ENCODE measurements around the gene FGR.

FGR gene

DNA sequence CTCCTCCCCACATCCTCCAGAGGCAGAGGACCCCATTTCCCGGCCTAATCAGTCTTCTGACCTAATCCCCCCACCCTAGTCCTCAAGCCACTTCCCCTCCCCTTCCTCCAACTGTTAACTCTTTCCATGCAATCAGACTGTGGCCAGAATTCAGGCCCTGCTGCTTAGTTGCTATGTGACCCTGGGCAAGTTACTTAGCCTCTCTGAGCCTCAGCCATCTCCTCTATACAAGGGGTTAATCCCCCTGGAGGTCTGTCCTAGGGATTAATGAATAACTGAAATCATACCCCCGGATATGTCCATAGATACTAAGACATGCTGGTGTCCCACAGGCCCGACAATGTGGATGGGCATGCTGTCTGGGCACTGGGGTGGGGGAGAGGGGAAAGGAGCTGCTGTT lies 49.3 kb downstream of the FGR start:
- DNase-seq, result no peak

- DNase-seq, result no peak
These were observed 50.5 kb downstream of the FGR start for GRCh38 chr1:27584453-27584852.

GRCh38 chr1:27583479-27583878 lies 51.5 kb downstream of the FGR start:
- no peak for DNase-seq

GRCh38 chr1:27581823-27582243 lies 53.2 kb downstream of the FGR start:
- no peak for DNase-seq

- no peak for DNase-seq
These were observed 57.3 kb downstream of the FGR start for GRCh38 chr1:27577504-27578188.

- no peak for DNase-seq
These were observed 58.2 kb downstream of the FGR start for GRCh38 chr1:27576806-27577227.

DNA sequence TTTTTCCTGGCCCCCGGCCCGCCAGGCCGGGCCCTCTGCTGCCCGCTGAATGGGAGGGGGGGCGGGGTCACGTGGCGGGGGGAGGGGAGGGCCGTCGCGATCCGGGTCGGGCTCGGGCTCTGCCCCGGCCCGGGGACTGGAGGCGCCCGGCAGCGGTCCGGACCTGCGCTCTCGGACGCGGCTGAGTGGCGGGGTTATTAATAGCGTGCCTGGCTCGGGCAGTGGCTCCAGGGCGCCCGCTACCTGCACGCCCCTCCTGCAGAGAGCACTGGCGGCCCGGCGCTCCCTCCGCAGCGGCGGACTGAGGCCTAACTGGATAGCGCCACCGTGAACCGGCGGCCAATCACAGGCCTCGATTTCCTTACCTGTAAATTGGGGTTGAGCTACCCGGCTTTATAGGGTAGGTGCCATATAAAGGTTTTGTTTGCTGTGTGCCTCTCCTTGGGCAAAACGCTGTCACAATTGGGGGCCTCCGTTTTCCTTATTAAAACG lies 59.1 kb downstream of the FGR start:
- DNase-seq, result no peak

DNA sequence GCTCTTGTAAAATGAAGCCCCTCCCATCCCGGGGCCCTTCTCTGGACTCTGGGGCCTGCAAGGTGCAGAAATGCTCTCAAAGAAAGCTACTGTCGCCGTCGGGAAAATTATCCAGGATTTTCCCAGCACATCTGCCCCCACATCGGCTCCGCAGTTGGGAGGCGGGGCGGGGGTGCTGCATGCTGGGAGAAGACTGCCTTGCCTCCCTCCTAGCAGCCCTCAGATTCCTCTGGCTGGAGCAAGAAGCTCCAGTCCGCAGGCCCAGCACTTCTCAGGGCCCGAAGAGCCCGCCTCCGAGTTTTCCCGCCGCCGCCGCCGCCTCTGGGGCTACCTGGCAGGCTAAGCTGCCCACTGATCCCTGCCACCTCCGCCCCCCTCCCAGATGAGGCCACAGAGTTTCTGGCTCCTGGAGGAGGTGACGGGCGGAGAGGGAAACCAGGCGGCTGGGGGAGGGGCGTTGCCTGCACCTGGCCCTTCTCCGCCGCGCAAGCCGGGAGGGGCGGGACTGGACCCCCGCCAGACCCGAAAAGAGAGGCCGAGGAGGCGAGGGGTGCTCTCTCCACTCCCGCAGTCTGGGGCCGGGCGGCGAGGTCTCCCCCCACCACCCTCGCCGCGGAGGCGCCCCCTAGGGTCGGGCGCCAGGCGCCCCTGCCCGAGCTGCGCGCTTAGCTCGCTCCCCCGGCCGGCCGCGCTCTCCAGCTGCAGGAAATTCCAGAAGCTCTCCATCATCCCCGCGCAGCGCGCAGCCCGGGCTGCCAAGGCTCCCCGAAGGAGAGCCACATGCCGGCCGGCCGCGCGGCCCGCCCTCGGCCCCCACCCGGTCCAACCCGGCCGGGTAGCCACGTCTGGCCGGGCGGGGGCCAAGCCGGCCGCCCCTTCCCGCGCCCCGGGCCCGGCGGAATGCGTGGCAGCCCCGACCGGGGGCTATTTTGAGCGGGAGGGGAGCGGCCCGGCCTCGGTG lies 59.8 kb downstream of the FGR start:
- DNase-seq, result peak; percentile 87

GRCh38 chr1:27574001-27574781 lies 60.8 kb downstream of the FGR start:
- DNase-seq, result no peak

DNA sequence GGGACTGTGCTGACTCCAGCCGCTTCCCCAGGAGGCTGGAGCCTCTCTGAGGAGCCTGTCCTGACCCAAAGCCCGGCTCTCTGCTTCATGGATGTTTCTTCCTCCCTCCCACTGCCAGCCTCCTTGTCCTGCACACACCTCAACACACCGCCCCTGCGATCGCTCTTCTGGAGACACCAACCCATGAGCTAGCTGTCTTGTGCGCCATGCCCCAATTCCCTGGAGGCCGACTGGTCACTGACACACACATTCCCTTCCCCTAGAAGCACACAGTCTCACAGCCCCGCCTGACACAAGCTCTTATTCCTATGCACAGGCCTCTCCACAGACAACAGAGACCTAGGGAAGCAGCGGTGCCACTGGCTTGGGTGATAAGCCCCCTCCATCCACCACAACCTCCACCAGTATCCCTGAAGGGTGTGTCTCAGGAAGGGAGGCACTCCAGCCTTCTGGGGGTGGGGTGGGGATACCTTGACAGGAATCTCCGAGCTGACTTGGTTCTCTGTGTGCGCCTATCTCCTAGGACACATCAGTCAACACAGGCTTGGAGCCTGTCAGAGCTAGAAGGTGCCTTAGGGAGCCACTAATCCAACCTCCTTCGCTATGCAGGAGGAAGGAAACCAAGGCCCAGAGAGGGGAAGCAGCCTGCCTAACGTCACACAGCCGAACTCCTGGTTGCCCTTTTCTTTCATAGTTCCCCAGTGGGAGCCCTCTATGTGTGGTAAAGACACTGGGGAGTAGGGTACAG lies 62.1 kb downstream of the FGR start:
- peak; percentile 43 for DNase-seq

- no peak for DNase-seq
These were observed 62.8 kb downstream of the FGR start for GRCh38 chr1:27572019-27572678.

- no peak for DNase-seq
These were observed 63.5 kb downstream of the FGR start for GRCh38 chr1:27571439-27572018.

DNA sequence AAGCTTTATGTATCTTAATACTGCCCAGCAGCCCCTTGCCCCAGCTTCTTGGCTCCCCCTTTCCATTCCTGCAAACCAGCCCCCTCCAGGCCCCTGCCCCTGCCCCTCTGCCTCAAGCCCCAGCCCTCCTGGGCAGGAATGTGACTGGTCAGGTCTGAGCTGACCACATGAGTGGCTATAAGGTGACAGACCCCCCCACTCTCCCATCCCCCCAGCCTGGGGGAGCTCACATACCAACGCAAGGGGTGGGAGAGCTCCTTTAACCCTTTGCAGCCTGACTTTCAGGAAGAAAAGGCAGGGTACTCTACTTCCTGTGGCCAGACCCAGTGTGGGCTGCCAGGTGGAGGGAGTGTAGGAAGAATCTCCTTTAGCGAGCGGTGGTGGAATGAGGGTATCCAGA lies 64.2 kb downstream of the FGR start:
- no peak for DNase-seq

DNA sequence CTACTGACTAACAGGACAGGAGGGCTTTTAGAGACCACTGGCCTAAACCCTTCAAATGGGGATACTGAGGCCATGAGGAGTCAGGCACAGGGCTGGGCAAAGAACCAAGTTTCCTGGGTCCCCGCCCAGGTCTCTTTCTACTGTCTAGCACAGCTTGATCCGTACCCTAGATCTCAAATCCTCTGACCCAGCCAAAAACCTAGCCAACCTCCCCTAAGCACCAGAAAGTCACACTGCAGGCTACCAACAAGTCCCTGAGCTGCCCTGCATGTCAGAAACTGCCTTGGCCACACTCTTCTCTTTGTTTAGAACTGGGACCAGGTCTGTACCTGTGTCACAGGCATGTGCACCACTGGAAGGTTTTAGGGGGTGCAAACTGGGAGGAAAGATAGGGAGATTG lies 64.6 kb downstream of the FGR start:
- no peak for DNase-seq

- no peak for DNase-seq
These were observed 65.3 kb downstream of the FGR start for GRCh38 chr1:27569506-27570291.

GRCh38 chr1:27569088-27569460 lies 65.9 kb downstream of the FGR start:
- DNase-seq, result no peak

DNA sequence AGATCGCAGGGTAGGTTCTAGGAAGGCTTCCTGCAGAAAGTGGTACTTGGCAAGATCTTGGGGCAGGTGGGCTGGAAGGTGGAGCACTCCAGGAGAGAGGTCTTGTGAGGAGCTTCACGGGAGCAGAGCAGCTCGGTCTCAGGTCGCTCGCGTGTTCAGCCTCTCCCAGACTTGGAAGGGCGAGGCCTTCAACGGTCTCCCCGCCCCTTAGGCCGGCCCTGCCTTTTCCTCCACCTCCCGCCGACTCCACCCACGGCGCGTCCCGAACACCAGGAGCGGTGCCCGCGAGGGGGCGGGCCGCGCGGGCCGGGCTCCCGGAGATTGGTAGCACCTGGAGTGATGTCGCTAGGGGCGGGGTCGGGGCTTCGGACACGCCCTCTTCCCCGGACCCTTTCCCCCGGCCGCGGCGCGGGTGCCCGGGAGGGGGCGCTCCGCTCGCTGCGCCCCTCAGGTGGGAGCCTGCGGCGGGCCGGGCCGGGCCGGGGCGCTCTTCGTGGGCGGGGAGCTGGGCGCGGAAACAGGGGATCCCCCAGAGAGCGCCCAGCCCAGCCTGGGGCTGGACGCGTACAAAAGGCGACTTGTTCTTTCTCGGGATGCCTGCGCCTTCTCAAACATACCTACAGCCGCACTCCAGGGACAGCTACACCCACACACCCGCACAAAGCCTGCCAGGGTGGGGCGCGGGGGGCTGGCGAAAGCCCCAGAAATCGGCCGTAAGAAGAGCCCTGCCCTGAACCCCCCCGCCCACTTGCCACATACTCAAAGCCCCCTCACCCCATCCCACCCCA lies 66.5 kb downstream of the FGR start:
- peak; percentile 88 for DNase-seq

GRCh38 chr1:27567971-27568299 lies 67.0 kb downstream of the FGR start:
- DNase-seq, result no peak

- DNase-seq, result no peak
These were observed 67.8 kb downstream of the FGR start for GRCh38 chr1:27567146-27567526.
